VCaP (cell line): ENCODE data around the gene HOXC6.

ENCODE experiments used
- H3K27ac ChIP-seq: fragments of 450-650 bp; 2 replicates; pipeline ENCODE4 v1.5.1; 2017
- TF ChIP-seq, protein P1 (sequence below): fragments of 450-650 bp; conservative IDR thresholded peaks from 2 replicates; pipeline ENCODE4 v1.5.1; 2017; ENCODE audit warnings: mild to moderate bottlenecking, moderate library complexity

The HOXC6 gene

DNA sequence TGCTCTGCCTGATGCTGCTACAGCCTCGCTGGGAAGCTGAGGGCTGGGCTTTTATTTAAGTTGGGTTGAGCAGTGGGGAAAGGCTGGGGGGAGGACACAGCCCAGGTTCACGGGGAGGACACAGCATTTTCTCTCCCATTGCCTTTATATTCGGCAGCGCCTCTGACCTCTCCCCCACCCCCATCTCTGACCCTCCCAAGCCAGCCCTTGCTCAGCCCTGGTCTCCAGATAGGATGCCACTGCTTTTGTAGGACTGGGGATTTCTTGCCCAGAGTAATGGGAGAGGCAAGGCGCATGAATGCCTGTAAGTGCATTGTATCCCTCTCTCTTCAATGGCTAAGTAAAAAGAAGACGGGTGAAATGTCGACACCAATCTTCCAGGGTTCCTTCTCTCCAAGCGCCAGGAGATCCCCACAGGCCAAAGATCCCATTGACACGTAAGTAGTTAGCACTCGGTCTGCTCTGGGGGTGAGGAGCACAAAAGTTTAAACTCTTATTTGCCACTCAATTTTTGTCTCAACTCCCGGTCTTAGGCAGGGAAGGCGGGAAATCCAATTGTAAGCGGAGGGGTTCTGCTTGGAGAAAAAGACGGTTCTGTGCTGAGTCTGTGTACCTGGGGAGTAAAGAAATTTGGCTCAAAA, 30.0 kb downstream of the HOXC6 start:
- no peak overlapping the region for H3K27ac ChIP-seq
- TF ChIP-seq, protein P1, sequence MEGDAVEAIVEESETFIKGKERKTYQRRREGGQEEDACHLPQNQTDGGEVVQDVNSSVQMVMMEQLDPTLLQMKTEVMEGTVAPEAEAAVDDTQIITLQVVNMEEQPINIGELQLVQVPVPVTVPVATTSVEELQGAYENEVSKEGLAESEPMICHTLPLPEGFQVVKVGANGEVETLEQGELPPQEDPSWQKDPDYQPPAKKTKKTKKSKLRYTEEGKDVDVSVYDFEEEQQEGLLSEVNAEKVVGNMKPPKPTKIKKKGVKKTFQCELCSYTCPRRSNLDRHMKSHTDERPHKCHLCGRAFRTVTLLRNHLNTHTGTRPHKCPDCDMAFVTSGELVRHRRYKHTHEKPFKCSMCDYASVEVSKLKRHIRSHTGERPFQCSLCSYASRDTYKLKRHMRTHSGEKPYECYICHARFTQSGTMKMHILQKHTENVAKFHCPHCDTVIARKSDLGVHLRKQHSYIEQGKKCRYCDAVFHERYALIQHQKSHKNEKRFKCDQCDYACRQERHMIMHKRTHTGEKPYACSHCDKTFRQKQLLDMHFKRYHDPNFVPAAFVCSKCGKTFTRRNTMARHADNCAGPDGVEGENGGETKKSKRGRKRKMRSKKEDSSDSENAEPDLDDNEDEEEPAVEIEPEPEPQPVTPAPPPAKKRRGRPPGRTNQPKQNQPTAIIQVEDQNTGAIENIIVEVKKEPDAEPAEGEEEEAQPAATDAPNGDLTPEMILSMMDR, result no peak

DNA sequence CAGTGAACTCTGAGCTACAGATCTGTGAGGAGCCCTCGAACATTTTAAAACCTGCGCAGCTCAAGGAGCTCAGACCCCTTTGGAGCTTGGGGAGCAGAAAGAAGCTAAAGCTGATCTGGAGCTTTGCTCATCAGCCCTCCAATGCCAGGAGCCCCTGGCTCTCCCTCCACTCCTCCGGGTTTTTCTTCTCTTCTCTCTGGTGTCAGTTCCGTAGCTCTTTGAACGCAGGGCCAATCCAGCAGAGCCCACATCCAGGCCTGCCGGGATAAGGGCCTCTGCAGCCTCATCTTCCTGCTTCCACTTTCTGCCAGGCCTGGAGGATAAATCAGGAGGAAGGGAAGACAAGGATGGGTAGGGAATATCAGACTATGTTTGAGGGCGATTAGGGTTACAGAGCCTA, 31.4 kb downstream of the HOXC6 start:
- TF ChIP-seq, protein P1, result no peak
- H3K27ac ChIP-seq, result no peak overlapping the region

DNA sequence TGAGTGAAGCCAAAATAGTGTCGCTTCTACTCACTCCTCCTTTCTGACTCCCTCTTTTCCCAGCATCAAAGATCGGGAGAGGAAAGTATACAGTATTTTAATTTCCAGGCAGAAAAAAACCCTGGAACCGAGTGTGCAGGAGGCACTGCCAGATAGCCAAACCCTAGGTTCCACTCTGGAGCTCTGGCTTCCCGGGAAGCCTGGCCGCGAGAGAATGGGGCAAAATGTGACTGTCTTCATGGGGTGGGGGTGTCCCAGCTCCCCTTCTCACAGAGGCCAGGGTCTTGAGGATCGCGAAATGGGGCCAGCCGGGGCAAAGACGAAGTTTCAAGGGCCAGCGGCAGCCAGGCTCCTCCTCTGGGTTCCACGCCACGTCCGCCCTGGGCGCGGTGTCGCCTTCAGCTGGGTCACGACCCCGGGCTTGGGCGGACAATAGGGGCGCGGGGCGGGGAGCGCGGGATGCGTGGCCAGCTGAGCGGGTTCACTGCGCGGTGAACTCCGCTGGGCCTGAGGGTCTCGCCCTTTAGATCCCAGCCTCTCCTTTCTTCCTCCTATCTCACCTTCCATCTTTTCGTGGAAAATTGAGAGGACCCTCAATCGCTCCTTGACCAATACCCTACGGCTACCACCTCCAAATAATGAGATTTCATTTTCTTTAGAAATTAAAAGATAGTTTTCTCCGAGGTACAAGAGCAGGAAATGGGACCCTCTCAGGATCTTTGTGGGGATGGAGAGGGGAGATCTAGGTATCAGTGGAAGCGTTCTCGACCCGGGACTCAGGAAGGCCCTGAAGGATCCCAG, 32.1 kb downstream of the HOXC6 start:
- H3K27ac ChIP-seq, result no peak overlapping the region
- TF ChIP-seq, protein P1, result no peak

DNA sequence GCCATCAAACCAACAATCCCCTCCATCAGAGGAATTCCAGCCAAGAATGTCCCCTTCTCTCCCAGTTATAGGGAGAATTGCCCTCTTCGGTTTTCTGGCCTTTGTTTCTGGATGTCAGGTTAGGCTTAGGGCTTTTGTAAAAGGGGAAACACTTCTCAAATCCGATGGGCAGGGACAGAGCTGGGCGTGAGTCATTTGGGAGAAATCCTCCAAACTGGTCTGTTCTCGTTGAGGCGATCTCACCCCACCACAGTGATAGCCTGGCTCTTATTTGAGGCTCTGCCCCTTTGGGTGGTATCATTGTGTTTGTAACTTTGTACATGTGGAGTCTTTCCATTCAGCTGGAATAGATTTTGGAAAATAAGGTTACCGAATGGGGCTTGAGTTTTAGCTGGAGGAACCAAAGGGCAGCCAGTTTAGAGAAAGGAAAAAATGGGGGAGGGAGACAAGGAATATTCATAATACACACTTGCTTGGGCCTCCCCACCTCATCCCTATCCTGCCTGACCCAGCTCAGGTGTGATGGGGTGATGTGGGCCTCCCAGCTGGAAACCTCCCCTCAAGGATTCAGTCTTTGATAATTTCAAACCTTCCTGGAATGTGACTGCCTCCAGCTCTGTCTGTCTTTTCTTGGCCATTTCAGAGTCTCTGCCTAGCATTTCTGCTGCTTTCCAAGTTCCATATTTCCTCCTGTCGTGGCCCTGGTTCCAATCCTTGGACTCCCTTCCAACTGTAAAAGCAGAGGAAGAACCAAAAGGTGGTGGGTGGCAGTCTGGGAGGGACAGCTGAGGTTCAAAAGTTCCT, 32.9 kb downstream of the HOXC6 start:
- TF ChIP-seq, protein P1, result no peak

GRCh38 chr12:54065677-54066076, 37.4 kb downstream of the HOXC6 start:
- no peak overlapping the region for H3K27ac ChIP-seq
- TF ChIP-seq, protein P1, result no peak

More for the DNA sequence above, 32.9 kb downstream of the HOXC6 start:
- H3K27ac ChIP-seq, result no peak overlapping the region

GRCh38 chr12:54066408-54066807, 38.2 kb downstream of the HOXC6 start:
- no peak overlapping the region for H3K27ac ChIP-seq
- TF ChIP-seq, protein P1, result no peak

GRCh38 chr12:54068418-54069070, 40.3 kb downstream of the HOXC6 start:
- H3K27ac ChIP-seq, result no peak overlapping the region
- TF ChIP-seq, protein P1, result no peak
